GM19467 (cell line): ENCODE data around the gene KRT73.

Experiments used
- ATAC-seq: cut with Tn5 transposase; IDR thresholded peaks from one replicate; pipeline ENCODE4 v1.9.1; 2021; ENCODE audit warnings: mild to moderate bottlenecking, moderate library complexity; ENCODE audit not compliant: unreplicated experiment

KRT73 gene

DNA sequence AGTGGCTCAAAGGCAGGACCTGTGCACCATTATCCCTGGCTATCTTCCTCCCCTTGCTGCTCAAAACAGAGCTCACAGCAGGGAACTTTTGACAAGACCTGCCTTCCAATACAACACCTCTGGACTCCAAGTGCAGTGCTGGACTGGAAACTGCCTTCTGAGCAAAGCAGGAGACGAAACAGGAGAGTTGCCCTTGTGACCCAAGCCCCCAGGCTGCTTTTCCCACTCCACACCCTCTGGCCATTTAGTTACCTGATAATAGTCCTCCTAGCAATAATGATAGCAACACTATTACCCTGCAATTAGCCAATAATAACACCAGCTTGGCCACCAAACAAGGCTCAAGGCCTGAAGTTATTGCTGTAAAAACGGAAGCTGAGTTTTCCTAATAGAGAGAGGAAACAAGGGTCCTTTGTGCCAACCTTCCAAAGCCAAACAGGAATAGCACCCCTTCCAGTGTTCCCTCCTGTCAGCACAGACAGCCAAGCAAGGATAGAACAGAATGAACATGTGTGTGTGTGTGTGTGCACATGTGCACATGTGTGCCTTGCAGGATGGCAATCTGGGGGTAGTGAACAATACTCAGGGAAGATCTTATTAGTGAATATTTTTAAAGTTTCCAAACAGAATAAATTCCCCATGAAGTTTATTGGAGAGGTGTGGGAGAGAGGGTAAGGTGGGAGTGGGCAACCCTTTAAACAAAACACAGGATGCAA, 9.2 kb upstream of the KRT73 start:
- ATAC-seq = no peak

- ATAC-seq = no peak
Observed at GRCh38 chr12:52622349-52622748, 4.0 kb upstream of the KRT73 start.

DNA sequence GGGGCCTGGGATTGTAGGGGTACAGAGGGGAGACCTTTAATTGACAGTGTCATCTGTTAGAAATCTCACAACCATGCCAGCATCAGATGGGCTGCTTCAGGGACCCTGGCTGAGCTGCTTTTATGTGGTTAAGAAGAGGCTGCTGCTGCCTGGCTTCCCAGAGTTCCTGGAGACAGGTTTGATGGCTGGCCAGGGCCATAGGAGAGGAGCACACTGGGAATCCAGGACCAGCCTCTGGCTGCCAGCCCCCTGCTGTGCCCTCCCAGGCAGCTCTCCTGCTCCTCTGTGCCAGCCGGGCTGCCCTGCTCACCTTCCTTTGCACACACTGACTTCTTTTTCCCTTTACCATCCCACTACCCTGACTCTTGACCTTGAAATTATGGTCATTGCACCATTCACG, 507 bp upstream of the KRT73 start:
- no peak for ATAC-seq

DNA sequence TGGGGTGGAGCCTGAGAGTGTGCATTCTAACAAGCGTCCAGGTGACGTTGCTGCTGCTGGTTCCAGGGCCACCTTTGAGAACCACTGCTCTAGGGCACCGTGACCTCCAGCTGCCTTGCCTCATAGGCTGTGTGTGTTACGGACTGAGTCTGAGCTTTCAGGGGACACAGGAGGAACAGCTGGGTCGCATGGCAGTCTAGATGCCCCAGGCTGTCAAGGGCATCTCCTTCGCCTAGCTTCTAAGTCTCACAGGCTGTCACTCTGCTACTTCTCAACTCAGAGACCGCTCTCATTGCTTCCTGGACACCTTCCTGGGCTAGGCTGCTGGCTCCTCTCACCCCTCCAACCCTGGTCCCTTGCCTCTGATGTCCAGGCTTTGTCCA, 965 bp downstream of the KRT73 start:
- no peak for ATAC-seq

GRCh38 chr12:52616680-52617402, 1.5 kb downstream of the KRT73 start:
- ATAC-seq = no peak

DNA sequence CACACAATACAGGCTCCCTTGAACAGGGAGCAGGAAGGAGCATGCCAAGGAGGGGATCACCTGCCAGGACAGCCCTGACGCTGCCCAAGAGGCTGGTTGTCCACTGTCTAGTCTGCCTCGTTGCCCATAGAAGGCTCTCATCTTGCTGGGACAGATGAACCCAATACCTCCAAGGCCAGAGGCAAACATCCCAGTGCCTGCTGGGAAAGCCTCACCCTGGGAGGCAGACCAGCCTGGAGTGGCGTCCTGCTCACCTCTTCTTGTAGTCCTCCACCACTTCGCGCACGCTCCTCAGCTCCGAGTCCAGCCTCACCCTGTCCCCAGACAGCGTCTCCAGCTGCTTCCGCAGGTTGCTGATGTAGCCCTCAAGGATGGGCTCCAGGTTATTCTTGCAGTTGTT, 2.4 kb downstream of the KRT73 start:
- ATAC-seq = no peak

DNA sequence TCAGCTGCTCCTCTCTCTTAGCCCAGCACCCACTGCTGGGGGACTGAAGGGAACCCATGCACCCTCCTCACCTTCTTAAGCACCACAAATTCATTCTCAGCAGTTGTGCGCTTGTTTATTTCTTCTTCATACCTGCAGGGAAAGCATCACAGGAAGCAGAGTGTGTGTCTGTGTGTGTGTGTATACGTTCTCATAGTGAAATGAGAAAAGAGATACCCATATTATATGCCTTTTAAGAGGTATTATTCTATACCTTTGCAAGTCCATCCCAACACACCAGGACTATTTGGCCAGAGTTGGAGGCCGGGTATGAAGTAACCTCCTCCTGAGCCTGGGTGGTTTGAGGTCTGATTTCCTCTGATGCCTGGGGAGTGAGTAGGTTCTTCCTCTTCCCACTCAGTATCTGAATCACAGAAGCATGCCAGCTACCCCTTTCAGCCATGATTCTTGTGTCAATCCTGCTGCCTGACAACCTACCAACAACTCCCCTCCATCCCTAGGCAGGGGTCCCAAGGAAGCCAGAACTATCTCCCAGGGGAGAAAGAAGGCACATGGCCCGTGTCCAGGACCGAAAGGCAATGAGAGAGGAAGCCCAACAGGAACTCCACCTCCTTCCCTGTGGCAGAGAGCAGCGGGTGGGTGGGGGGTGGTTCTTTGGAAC, 3.0 kb downstream of the KRT73 start:
- no peak for ATAC-seq

GRCh38 chr12:52614381-52615207, 3.8 kb downstream of the KRT73 start:
- ATAC-seq = no peak

DNA sequence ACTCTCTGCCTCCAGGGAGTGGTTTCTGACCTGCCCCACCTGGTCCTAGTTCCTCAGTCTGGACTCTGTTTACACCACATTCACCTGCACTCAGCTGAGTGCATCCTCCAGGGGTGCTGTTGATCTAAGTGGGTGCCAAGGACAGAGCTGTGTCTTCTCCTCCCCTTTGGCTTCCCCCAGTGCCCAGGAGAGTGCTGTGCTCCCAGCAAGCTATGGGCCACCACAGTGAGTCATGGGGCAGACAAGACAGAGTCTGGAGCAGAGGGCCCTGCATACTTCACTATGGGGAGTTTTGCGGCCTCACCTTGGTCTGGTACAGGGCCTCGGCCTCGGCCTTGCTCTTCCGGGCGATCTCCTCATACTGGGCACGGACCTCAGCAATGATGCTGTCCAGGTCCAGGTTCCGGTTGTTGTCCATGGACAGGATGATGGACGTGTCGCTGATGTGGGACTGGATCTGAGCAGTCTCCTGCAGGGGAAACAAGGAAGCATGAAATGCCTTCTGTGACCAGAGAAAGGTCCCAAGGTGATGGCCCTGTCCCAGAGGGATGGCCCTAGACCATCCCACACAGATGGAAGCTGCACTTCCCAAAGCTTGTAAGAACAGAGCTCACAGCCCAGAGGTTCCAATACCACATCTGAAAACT, 4.9 kb downstream of the KRT73 start:
- no peak for ATAC-seq

DNA sequence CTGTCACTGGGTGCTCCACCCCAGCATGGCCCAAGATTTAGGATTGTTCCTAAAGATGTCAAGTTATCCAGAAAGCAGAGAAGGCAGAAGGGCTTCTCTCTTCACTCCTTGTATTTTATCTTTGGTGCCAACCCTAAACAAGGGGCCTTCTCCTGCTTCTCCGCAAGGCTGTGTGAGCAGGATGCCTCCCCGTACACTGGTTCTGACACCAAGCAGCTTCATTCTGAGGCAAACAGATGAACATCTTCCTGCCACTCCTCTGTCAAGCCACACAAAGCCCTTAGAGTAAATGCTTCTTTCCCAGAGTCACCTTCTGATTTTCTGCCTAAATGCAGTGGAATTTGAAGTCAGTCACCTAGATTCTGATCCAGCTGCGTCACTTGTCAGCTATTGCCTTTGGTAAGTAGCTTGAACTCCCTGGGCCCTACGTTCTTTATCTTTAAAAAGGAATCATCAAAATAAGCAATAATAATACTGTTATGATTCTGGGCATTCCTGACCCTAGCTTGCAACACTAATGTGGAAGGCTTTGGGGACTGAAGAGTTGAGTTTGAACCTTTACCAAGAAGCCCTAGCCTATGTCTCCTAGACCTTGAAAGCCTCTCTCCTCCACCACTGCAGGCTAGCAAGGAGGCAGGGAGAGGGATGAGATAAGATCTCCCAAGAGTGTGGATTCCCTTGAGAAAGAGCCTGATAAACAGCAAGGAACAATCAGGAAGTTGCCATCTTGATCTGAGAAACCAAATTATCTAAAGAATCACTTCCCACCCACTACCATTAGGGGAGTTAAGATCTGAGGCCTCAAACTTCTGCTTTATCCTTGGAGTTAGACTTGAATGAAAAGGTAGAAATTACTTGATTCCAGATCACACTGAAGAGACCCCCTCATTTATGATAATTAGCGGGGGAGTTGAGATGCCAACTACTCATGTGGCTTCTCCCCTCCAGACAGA, 5.7 kb downstream of the KRT73 start:
- no peak for ATAC-seq

DNA sequence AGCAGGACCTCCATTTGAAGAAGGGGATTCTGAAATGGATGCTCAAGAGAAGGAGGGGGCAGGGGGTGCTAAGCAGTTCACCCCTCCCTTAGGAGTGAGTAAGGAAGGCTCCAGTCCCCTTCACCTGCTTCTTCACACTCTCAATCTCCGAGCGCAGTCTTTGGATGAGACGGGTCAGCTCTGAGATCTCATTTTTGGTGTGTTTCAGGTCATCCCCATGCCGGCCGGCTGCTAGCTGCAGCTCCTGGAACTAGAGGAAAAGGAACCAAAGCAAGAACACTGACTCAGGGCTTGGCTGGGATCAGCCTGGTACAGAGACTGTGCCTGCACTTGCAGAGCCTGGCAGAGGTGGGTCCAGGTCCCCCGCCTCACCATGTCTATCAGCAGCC, 7.3 kb downstream of the KRT73 start:
- no peak for ATAC-seq

DNA sequence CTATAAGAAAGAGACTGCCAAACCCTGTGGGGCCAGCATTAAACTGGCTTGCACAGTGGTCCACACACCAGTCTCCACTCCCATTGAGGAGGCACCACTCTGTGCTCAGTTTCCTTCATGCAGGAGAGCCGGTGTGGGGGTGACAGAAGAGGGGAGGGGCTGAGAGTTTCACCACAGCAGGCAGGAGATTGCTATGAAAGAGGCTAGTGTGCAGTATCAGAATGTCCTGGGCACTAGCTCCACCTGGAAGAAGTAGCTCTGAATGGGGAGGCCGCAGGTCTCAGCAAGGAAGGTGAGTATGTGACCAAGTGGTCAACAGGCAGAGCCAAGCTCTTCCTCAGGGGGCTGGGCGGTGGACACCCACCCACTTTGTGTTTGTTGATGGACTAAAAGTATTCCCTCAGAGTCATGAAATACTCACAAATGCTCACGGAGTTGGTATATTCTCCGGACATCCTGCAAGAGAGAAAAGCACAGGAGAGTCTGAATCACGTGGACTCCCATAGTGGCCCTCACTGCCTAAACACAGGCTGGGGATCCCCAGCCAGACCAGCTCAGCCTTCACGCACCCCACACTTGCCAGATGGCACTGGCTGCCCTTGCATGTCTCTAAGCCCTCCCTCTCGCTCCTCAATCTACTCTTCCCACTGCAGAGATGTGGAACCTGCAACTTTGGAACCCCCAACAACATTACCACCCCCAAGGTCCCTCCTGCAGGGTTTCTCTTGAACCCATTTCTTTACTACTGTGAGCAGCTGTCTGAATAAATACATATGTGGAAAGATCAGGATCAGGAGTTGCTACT, 9.3 kb downstream of the KRT73 start:
- ATAC-seq = no peak

DNA sequence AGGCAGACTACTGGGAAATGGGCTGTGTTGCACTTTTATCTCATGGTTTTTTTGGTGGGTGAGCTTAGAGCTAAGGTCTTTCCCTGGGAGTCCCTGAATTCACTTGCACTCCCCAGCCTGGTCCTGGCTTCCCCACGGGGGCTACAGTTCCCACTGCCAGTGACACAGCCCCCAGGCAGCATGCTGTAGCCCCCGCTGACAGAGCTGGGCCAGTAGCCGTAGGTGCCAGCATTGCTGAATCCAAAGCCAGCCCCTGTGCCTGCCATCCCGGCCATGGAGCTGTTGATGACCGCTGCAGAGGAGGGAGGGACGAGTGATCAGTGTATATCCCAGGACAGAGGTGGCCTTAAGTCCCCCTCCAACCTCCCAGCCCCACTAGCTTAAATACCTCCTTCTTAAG, 10.2 kb downstream of the KRT73 start:
- ATAC-seq = no peak

DNA sequence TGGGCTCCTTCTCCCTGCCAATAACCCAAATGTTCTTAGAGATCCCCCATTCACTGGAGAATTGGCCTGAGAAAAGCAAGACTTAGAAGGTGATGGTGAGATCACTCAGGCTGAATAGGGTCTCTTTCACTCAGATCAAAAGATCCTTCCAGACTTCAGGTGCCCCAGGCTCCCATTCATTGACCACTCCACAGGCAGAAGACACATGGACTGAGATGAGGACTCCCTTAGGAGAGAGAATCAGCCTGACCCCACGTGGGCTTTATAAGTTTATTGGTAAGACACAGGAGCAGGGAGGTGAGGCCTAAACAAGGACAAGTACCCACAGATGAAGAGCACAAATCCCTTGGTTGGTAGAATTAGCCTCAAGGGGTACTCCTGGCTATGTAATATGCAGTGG, 11.0 kb downstream of the KRT73 start:
- no peak for ATAC-seq

DNA sequence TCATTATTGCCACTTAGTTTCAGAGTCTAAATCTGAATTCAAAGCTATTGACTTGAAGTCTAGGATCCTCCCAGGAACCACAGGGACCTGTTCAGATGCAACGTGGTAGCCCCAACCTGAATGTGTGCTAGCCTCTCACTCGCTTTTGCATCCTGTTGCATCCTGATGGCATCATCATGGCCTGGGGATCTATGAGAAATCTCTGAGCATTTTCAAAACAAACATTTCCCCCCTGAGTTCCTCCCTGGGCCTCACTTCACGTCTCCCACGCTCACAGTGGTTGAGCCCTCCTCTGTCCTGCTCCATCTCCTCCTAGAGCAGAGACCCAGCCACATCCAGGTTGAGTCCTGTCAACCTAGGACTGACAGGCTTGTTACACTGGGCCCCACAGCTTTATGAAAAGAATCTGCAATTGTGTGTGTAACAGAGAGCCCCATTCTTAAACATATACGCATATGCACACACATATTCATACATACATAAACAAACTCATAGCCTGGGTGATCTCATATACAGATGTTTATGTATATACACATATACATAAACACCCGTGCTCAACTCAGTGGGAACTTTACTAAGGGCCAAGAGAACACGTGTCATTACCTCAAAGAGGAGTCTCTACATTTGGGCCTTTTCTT, 11.7 kb downstream of the KRT73 start:
- ATAC-seq = no peak

DNA sequence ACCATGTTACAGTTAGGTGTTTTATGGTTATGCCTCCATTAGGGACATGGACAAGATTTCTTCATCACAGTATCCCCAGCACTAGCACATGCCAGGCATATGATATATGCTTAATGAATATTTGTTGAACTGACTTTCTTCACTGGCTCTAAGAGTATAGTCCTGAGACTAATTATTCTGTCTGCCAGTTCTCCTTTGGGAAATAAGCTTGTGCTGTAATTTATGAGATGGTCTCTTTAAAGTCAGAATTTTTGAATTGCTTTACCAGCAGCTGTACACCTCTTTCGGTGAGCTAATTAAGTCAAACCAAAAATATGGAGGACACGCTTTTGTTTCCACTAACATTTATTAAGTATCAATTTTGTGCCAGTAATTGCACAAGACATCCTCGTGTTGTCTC, 12.3 kb downstream of the KRT73 start:
- ATAC-seq = no peak

GRCh38 chr12:52605542-52605941, 12.8 kb downstream of the KRT73 start:
- no peak for ATAC-seq

DNA sequence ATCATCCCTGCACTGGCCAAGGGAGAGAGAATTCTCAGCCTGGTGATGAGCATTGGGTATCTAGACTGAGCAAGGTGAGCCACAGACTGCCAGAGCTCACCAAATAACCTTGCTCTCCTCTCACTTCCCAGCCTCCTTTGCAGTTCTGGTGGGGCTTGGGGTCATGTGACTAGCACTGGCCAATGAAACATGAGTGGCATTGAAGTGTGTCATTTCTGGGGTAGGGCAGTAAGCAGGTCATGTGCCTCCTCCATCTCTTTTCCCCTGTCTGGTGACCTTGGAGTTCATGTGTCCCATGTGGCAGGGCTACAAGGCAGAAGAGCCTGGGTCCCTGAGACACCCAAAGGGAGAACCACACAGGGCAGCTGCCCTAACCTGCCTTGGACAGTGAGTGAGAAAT, 13.5 kb downstream of the KRT73 start:
- no peak for ATAC-seq
